Erythroblast (primary cell): ENCODE measurements around the gene INTS7.
"Not testable (repeated sequence)": the region's sequence is repeated elsewhere in the genome, so short reads cannot be mapped to it uniquely, and the experiment has no call there.

Experiments used
- DNase-seq, 2 experiments: peaks; one replicate each; lab custom pipeline; 2025; lab: John Stamatoyannopoulos, UW
- GATA1 ChIP-seq: IDR thresholded peaks from 2 replicates; pipeline ENCODE4 v1.6.1; 2011; ENCODE audit warnings: low read depth, mild to moderate bottlenecking, control low read depth, low read length, moderate library complexity
- POLR2A ChIP-seq: IDR thresholded peaks from 2 replicates; pipeline ENCODE4 v1.6.1; 2011; ENCODE audit warnings: mild to moderate bottlenecking, low read length

Gene INTS7

DNA sequence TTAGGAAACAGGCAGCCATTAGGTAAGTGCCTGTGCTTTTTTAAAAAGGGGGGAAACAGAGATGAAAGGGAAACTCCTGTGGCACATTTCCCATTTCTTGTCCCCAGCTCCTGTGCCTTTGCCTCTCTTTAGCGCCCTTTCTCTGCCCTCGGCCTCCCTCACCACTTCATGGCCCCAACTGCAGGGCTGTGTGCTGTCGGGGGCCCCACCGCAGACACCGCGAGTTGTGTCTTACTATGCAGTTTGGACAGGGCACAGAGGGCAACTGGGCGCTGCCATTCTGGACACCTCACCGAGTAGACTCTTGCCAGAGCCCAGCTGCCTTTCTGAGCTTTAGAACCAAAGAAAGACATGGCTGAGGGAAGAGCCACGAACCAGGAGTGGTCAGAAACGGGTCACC, 111.1 kb downstream of the INTS7 start:
- TF ChIP-seq GATA1: no peak
- no peak for TF ChIP-seq POLR2A

DNA sequence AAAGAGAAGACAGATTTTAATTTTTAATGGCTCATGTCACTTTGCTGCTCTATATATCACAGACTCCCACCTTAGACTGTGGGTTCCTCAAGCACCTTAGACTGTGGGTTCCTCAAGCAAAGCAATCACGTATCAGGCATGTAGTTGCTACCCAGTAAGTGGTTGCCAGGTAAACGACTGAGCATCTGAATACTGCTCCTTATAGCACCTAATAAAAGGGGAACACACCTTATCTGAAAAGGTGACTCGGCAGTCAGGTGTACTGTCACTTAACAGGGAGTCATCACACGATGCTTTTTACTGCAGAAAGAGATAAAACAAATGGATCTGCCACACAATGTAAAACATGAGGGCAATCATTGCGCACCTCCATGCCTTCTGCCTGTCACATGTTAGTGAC, 112.3 kb downstream of the INTS7 start:
- no peak for DNase-seq
- no peak for TF ChIP-seq POLR2A
- no peak for TF ChIP-seq GATA1

More for the DNA sequence above, 111.1 kb downstream of the INTS7 start:
- no peak for DNase-seq

DNA sequence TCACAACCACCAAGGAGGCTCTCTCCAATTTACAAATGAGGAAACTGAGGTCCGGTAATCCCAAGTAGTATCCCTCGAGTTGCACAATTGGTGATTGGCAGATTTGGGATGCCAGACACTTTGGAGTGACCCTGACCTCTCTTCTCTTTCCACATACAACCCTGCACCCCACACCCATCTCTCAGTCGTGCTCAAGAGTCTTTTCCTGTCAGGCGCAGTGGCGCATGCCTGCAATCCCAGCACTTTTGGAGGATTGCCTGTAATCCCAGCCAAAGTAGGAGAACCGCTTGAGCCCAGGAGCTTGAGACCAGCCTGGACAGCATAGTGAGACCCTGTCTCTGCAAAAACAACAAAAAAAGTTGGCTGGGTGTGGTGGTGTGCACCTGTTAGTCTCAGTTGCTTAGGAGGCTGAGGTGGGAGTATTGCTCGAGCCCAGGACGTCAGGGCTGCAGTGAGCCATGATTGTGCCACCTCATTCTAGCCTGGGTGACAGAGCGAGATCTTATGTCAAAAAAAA, 113.7 kb downstream of the INTS7 start:
- TF ChIP-seq POLR2A: no peak
- no peak for TF ChIP-seq GATA1
- no peak for DNase-seq

DNA sequence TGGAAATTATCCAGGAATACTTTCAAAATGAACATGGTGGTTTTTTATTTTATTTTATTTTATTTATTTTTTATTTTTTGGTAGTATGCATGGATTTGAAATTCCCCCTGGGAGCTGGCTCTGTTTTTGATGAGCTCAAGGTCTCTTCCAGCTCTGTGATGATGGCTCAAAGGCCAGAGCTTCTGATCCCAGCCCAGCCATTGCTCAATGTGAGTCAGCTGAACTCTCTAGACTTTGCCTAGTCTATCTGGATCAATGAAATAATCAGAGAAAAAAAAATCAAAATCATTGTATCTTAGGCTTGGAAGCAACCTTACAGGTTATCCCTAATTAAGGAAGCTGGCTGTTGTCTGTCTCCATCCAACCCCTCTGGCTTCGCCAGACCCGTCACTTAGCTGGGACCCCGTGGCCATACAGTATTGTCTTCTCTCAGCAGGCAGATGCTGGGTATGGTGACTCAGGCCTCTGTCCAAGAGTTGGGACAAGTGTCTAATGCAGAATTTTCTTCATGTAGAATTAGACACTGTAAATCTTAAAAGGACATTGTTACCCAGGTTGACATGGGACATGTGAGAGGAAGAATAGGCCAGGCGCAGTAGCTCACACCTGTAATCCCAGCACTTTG, 114.6 kb downstream of the INTS7 start:
- TF ChIP-seq POLR2A: no peak
- TF ChIP-seq GATA1: no peak
- no peak for DNase-seq

DNA sequence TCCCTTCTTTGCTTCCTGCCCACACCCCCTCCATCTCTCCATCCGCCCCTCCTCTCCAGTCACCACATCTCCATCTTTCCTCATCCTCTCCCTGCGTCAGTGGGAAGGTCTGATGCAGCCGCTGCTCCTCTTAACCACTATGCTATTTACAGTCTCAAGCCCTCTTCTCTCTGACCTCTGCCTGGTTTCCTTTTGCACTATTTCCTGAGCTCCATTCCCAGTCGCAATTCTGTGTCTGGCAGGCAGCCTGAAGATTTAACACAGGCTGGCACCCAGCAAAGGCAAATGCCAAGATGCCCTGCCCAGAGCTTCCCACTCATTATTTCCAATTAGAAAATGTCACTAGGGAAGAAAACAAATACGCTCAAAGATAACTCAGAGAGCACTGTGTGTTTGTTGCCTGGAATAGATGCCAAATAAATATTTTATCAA, 115.2 kb downstream of the INTS7 start:
- DNase-seq: no peak
- TF ChIP-seq POLR2A: no peak
- no peak for TF ChIP-seq GATA1

DNA sequence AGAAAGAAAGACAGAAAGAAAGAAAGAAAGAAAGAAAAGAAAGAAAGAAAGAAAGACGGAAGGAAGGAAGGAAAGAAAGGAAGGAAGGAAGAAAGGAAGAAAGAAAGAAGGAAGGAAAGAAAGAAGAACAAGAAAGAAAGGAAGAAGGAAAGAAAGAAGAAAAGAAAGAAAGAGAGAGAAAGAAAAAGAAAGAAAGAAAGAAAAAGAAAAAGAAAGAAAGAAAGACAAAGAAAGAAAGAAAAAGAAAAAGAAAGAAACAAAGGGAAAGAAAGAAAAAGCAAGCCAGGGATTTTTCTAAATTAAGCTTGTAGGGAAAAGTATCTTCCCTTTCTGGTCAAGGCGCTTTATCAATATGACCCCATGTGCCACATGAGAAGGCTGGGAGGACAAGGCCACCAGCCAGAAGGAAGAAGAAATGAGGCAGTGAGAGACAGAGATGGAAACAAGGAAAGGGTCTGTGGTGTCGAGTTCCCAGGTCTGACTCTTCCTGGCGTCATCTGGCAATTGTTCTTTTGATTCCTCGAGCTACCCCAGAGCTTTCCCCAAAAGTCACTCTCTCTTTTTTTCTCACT, 116.4 kb downstream of the INTS7 start:
- TF ChIP-seq POLR2A: no peak
- no peak for TF ChIP-seq GATA1
- DNase-seq: no peak

DNA sequence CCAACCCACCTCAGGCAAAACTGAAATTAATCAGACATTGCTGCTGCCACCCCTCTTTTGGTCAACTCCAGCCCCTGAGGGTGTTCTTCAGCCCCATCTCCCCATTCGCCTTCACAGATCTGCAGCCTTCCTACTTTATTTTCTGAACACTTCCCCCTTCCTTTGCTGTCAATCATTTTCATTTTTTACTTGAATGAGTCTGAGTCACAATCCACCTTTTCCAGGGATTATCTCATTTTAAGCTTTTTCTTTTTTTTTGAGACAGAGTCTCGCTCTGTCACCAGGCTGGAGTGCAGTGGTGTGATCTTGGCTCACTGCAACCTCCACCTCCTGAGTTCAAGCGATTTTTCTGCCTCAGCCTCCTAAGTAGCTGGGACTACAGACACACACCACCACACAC, 118.9 kb downstream of the INTS7 start:
- not testable (repeated sequence) for DNase-seq

DNA sequence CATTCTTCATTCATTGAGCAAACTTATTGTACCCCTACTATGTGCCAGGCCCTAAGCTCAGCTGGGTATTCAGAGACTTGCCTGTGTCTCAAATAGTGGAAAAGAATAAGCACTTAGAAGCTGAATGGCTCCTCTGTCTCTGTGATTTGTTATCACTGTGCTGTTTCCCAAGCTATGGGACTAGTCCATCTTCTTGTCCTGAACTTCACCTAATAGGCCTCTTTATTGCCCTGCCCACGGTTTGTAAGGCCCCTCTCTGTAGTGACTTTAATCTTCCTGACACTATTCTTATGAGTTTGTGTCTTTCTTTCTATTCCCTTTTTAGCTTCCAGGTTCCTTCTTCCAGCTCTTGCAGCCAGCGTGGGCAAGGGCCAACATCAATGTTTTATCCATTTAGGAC, 119.4 kb downstream of the INTS7 start:
- no peak for DNase-seq
- TF ChIP-seq GATA1 (no peak), POLR2A (no peak)

DNA sequence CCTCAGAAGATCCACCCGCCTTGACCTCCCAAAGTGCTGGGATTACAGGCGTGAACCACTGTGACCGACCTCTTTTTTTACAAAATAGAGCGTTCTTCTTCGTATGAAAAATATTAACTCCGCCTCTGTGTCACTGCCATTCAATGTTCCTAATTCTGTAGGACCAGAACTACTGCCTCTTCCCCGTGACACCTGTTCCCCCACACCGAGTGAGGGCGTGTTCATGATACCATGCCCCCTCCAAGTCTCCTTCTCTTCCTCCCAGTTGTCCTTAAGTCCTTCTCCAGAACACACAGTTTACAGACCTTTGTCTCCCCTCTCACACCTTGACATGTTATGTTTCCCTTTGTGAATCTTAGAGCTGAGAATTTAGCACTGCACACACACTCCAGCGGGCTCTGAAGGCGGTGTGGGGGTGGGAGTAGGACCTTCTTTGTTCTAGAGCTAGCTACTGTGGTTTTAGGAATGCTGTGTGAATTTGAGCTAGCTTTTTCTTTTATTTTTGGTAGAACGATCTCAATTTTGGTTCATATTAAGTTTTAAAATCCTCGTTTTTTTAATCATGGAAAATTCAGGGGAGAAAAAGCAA, 122.4 kb downstream of the INTS7 start:
- TF ChIP-seq POLR2A (no peak), GATA1 (no peak)
- no peak for DNase-seq

DNA sequence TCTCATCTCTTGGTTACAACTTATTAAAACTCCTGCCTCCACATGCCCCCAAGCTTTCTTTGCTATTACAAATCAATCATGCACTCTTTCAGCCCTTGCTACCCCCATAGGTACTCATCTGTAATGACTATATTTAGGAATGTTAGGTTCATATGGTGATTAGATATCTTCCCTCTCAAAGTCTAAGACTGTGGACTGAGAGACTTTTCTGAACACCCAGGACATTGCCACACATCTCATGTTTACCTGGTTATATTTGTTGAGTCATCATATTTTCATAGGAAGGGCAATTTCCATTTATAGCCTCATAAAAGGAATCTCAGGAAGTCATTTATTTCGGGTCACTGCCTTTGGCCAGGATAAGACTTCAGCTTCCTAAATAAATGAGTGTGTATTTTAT, 123.3 kb downstream of the INTS7 start:
- no peak for DNase-seq
- TF ChIP-seq POLR2A (no peak), GATA1 (no peak)

DNA sequence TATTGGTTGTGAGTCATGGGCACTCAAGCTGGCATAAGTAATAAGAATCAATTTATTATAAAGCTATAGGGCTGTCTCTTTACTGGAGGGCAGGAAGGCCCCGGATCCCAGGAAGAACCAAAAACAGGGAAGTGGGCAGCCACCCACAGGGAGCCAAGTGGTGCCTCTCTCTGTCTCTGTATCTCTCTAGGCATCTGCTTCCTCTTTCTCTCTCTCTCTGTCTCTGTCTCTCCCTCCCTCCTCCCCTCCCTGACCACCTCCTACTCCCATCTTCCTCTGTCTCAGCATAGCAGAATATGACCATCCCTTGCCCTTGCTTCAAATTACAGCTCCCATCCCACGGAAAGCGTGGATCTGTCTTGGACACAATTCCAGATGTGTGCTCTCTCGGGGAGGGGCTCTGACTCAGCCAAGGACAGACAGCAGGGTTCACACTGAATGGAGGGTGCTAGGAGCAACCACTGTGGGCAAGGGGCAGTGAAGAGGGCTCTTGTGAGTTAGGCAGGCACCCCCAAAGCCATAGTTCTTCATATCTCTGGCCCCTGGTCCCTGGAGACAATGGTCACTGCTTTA, 124.4 kb downstream of the INTS7 start:
- no peak for DNase-seq
- TF ChIP-seq GATA1: no peak
- TF ChIP-seq POLR2A: no peak

DNA sequence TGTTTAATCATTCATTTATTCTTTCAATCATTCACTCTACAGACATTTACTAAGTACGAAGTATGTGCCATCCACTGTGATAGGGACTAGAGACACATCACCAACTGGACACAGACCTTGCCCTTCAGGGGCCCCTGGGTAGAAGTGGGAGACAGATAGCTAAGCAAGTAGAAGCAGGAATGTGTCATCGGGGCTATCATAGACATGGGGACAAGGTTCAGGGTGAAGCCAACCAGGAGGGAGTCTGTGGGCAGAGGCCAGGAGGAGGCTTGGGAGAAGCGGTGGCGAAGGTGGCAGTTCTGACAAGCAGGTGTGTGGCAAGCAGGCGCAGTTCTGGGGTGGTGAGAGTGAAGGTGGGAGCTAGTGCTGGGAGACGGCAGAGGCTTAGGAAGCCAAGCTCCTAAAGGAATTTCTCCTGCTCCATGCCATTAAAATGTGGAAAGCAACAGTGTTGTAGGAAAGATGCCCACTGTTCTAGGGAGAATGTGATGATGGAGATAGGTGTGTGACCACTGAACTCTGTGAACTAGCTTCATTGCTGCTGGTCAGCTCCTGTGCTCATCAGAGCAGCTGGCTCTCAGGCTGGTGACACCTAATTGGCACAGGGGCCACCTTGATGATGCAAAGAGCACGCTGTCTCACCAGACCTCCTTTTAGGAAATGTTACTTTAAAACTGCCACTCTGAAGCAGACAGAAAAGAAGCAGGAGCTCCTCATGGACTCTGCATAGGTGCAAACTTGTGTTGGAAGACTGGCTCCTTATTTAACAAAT, 125.1 kb downstream of the INTS7 start:
- TF ChIP-seq GATA1 (no peak), POLR2A (no peak)
- DNase-seq: no peak

DNA sequence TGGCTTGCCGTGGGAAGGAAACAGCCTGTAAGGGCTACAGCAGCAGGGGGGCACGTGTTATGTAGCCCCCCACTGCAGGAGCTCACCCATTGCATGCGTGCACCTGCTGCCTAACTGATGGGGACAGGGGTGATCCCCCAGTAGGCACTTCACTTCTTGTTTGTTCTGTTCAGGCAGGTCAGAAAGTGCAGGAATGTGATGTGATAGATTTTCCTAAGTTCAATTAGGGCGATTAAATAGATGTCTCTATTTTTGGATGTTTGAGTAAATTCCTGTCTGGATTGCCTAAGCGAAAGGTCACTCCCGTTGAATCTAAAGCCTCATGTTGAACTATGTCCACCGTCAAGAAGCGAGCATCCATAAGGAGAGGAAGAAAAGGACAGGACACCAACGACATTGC, 126.0 kb downstream of the INTS7 start:
- no peak for TF ChIP-seq POLR2A
- no peak for TF ChIP-seq GATA1

DNA sequence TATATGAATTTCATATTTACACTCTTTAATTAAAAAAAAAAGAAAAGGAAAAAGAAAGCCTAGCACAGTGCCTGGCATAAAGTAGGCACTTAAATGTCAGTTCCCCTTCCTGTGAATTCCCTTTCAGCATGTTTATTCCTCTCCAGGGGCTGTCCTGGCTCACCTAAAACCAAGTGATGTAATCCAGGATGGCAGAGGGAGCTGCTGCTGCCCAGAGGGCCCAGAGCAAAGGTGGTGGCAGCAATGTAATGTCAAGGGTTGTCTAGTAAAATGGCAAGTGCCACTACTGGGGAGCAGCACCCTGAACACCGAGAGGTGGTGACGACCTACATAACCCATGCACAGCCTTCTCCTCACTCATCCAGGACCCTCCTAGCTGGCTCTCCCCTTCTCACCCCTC, 126.4 kb downstream of the INTS7 start:
- DNase-seq: no peak
- TF ChIP-seq POLR2A (no peak), GATA1 (no peak)

More for the DNA sequence above, 126.0 kb downstream of the INTS7 start:
- DNase-seq: no peak
